ENCODE data around the gene COMMD1. TPM values are rescaled to one million over a fixed set of nuclear protein-coding genes. Genes with fewer than 3 reads are reported as not detected.

The COMMD1 gene
- total RNA-seq, 2 experiments from 2014 or later, result 11.5 to 13.2 TPM

- ATAC-seq (ENCODE audit: poor library complexity) (no peak), DNase-seq (no peak)
- H3K4me1 ChIP-seq (ENCODE audit: insufficient read depth, low read length), result no peaks in the 10 kb centered on the region
- no peak for TF ChIP-seq CTCF (IDR thresholded peaks at IDR 0.05)
- no peaks in the 10 kb centered on the region for H3K27me3 ChIP-seq (ENCODE audit: control insufficient read depth in 1 of 2, insufficient read depth in 2 of 2, low read length in 2 of 2)
- no peaks in the 10 kb centered on the region for H3K27me3 Mint-ChIP-seq
- no peaks in the 10 kb centered on the region for H3K4me1 Mint-ChIP-seq (ENCODE audit: low read depth)
- intact Hi-C loops (cut with DNase I, micrococcal nuclease), result no loop called here
- POLR2A ChIA-PET, result no interaction called here
- no peak overlapping the region for H3K27ac ChIP-seq (ENCODE audit: low read depth in 1 of 2, low read length in 2 of 2)
- H3K4me3 Mint-ChIP-seq, result no peak overlapping the region
- H3K36me3 ChIP-seq (ENCODE audit: insufficient read depth, low read length), result no peaks in the 10 kb centered on the region
- peaks cover 36% of the 10 kb centered on the region for H3K36me3 Mint-ChIP-seq (ENCODE audit: low read depth)
- no peak overlapping the region for H3K4me3 ChIP-seq (ENCODE audit: low read length)
- no peaks in the 10 kb centered on the region for H3K9me3 Mint-ChIP-seq
- no peak overlapping the region for H3K27ac Mint-ChIP-seq
- H3K9me3 ChIP-seq (ENCODE audit: control insufficient read depth in 1 of 2, insufficient read depth in 1 of 2, low read length in 2 of 2), result peaks cover 9 to 13% of the 10 kb centered on the region in 2 experiments
- CTCF ChIA-PET, result no interaction called here
These were observed 139.6 kb downstream of the COMMD1 start for GRCh38 chr2:62045017-62045543.

- intact Hi-C loops (cut with DNase I, micrococcal nuclease), result no loop called here
- Histone ChIP-seq H3K27me3 (ENCODE audit: control insufficient read depth in 1 of 2, insufficient read depth in 2 of 2, low read length in 2 of 2) (no peaks in the 10 kb centered on the region), H3K27ac (ENCODE audit: low read depth in 1 of 2, low read length in 2 of 2) (no peak overlapping the region), H3K4me1 (ENCODE audit: insufficient read depth, low read length) (no peaks in the 10 kb centered on the region), H3K9me3 (ENCODE audit: control insufficient read depth in 1 of 2, insufficient read depth in 1 of 2, low read length in 2 of 2) (peaks cover 9 to 13% of the 10 kb centered on the region in 2 experiments), H3K4me3 (ENCODE audit: low read length) (no peak overlapping the region), H3K36me3 (ENCODE audit: insufficient read depth, low read length) (no peaks in the 10 kb centered on the region)
- ChIA-PET POLR2A (no interaction called here), CTCF (no interaction called here)
- Mint-ChIP-seq H3K4me1 (ENCODE audit: low read depth) (no peaks in the 10 kb centered on the region), H3K27me3 (no peaks in the 10 kb centered on the region), H3K27ac (no peak overlapping the region), H3K36me3 (ENCODE audit: low read depth) (peaks cover 36% of the 10 kb centered on the region), H3K9me3 (no peaks in the 10 kb centered on the region), H3K4me3 (no peak overlapping the region)
- ATAC-seq (ENCODE audit: poor library complexity) (no peak), DNase-seq (no peak)
- no peak for TF ChIP-seq CTCF (IDR thresholded peaks at IDR 0.05)
These were observed 140.7 kb downstream of the COMMD1 start for GRCh38 chr2:62046141-62046540.

GRCh38 chr2:62050456-62051045 lies 145.1 kb downstream of the COMMD1 start:
- DNase-seq, result no peak
- no peak for TF ChIP-seq CTCF (IDR thresholded peaks at IDR 0.05)
- Mint-ChIP-seq H3K36me3 (ENCODE audit: low read depth) (peaks cover 14% of the 10 kb centered on the region), H3K4me3 (no peak overlapping the region), H3K27me3 (no peaks in the 10 kb centered on the region), H3K27ac (no peak overlapping the region), H3K4me1 (ENCODE audit: low read depth) (peaks cover 14% of the 10 kb centered on the region), H3K9me3 (no peaks in the 10 kb centered on the region)
- no peak for ATAC-seq (ENCODE audit: poor library complexity)
- CTCF ChIA-PET, result interaction anchor here (0.6 kb wide), 1 partner anchor 11 kb away, joined by 3 read pairs; no protein-coding TSS in a partner anchor
- H3K27ac ChIP-seq (ENCODE audit: low read depth in 1 of 2, low read length in 2 of 2), result no peak overlapping the region
- peaks cover 0 to 4% of the 10 kb centered on the region in 2 experiments for H3K9me3 ChIP-seq (ENCODE audit: control insufficient read depth in 1 of 2, insufficient read depth in 1 of 2, low read length in 2 of 2)
- H3K27me3 ChIP-seq (ENCODE audit: control insufficient read depth in 1 of 2, insufficient read depth in 2 of 2, low read length in 2 of 2), result no peaks in the 10 kb centered on the region
- intact Hi-C loops (cut with DNase I, micrococcal nuclease), result no loop called here
- H3K4me1 ChIP-seq (ENCODE audit: insufficient read depth, low read length), result no peaks in the 10 kb centered on the region
- H3K36me3 ChIP-seq (ENCODE audit: insufficient read depth, low read length), result no peaks in the 10 kb centered on the region
- POLR2A ChIA-PET, result no interaction called here
- H3K4me3 ChIP-seq (ENCODE audit: low read length), result no peak overlapping the region
